ENCODE measurements around the gene SPEF2.

- TF ChIP-seq CTCF (IDR thresholded peaks at IDR 0.05) = no peak
- TF ChIP-seq POLR2A (IDR thresholded peaks at IDR 0.05) = no peak
These were observed 70.3 kb downstream of the SPEF2 start for GRCh38 chr5:35687961-35688360.
